ENCODE results near the gene NUBPL. TPM values are rescaled to one million over a fixed set of nuclear protein-coding genes. Genes with fewer than 3 reads are reported as not detected.

The NUBPL gene
- total RNA-seq, 1 experiment from 2014 or later, result 5.7 TPM

- in situ Hi-C loops (cut with HindIII; ENCODE audit: low pct_unique_long_range_greater_than_20kb, low sequenced_read_pairs), result no loop called here
- no peak for ATAC-seq
These were observed 96.7 kb downstream of the NUBPL start for GRCh38 chr14:31657917-31658316.

GRCh38 chr14:31659278-31659677 is 98.1 kb downstream of the NUBPL start:
- Histone ChIP-seq H3K4me3 (ENCODE audit: low read depth in 2 of 2, low read length in 2 of 2) (no peak overlapping the region), H3K9me3 (ENCODE audit: control insufficient read depth, insufficient read depth, low read depth, low read length) (no peaks in the 10 kb centered on the region), H3K27me3 (ENCODE audit: control insufficient read depth, insufficient read depth, low read length) (no peaks in the 10 kb centered on the region), H3K36me3 (ENCODE audit: control insufficient read depth, insufficient read depth, low read length) (no peaks in the 10 kb centered on the region), H3K27ac (ENCODE audit: low read length) (no peak overlapping the region), H3K4me1 (ENCODE audit: control insufficient read depth, insufficient read depth, low read length) (no peaks in the 10 kb centered on the region)
- ATAC-seq, result no peak
- ChIA-PET CTCF (no interaction called here), POLR2A (no interaction called here)
- in situ Hi-C loops (cut with HindIII; ENCODE audit: low pct_unique_long_range_greater_than_20kb, low sequenced_read_pairs) (no loop called here), intact Hi-C loops (cut with micrococcal nuclease; ENCODE audit: unreplicated experiment) (no loop called here)
- no peak for TF ChIP-seq TCF7L2 (IDR thresholded peaks at IDR 0.05; ENCODE audit: low read depth, low read length)
- no peak for TF ChIP-seq SIN3A (IDR thresholded peaks at IDR 0.05; ENCODE audit: borderline replicate concordance, insufficient read depth, low read depth, low read length)
- BruUV-seq (replicated peaks), result no TSS peak
- no peak for DNase-seq (ENCODE audit: low read depth, low spot score)

More at GRCh38 chr14:31657917-31658316, 96.7 kb downstream of the NUBPL start:
- TF ChIP-seq REST (IDR thresholded peaks at IDR 0.05; ENCODE audit: insufficient read depth in 1 of 2, low read depth in 2 of 2, low read length in 1 of 2), result no peak
- TF ChIP-seq TCF7L2 (IDR thresholded peaks at IDR 0.05; ENCODE audit: low read depth, low read length), result no peak
- TF ChIP-seq CTCF (IDR thresholded peaks at IDR 0.05), result no peak
- TF ChIP-seq POLR2AphosphoS5 (IDR thresholded peaks at IDR 0.05; ENCODE audit: low read depth, low read length), result no peak
- no peak for TF ChIP-seq SIN3A (IDR thresholded peaks at IDR 0.05; ENCODE audit: borderline replicate concordance, insufficient read depth, low read depth, low read length)
- no TSS peak for BruUV-seq (replicated peaks)
- CTCF ChIA-PET, result no interaction called here
- no peak for DNase-seq (ENCODE audit: low read depth, low spot score)
- POLR2A ChIA-PET, result no interaction called here
- Histone ChIP-seq H3K27me3 (ENCODE audit: control insufficient read depth, insufficient read depth, low read length) (no peaks in the 10 kb centered on the region), H3K4me1 (ENCODE audit: control insufficient read depth, insufficient read depth, low read length) (no peaks in the 10 kb centered on the region), H3K4me3 (ENCODE audit: low read depth in 2 of 2, low read length in 2 of 2) (no peak overlapping the region), H3K9me3 (ENCODE audit: control insufficient read depth, insufficient read depth, low read depth, low read length) (no peaks in the 10 kb centered on the region), H3K27ac (ENCODE audit: low read length) (no peak overlapping the region), H3K36me3 (ENCODE audit: control insufficient read depth, insufficient read depth, low read length) (no peaks in the 10 kb centered on the region)
- intact Hi-C loops (cut with micrococcal nuclease; ENCODE audit: unreplicated experiment), result no loop called here

- Histone ChIP-seq H3K27me3 (ENCODE audit: control insufficient read depth, insufficient read depth, low read length) (no peaks in the 10 kb centered on the region), H3K9me3 (ENCODE audit: control insufficient read depth, insufficient read depth, low read depth, low read length) (no peaks in the 10 kb centered on the region), H3K27ac (ENCODE audit: low read length) (no peak overlapping the region), H3K36me3 (ENCODE audit: control insufficient read depth, insufficient read depth, low read length) (no peaks in the 10 kb centered on the region), H3K4me3 (ENCODE audit: low read depth in 2 of 2, low read length in 2 of 2) (no peak overlapping the region), H3K4me1 (ENCODE audit: control insufficient read depth, insufficient read depth, low read length) (no peaks in the 10 kb centered on the region)
- intact Hi-C loops (cut with micrococcal nuclease; ENCODE audit: unreplicated experiment) (no loop called here), in situ Hi-C loops (cut with HindIII; ENCODE audit: low pct_unique_long_range_greater_than_20kb, low sequenced_read_pairs) (no loop called here)
- DNase-seq (ENCODE audit: low read depth, low spot score) (no peak), ATAC-seq (no peak)
- BruUV-seq (replicated peaks), result no TSS peak
- ChIA-PET POLR2A (no interaction called here), CTCF (no interaction called here)
- TF ChIP-seq TCF7L2 (IDR thresholded peaks at IDR 0.05; ENCODE audit: low read depth, low read length) (no peak), CTCF (IDR thresholded peaks at IDR 0.05) (no peak), POLR2AphosphoS5 (IDR thresholded peaks at IDR 0.05; ENCODE audit: low read depth, low read length) (no peak), REST (IDR thresholded peaks at IDR 0.05; ENCODE audit: insufficient read depth in 1 of 2, low read depth in 2 of 2, low read length in 1 of 2) (no peak), SIN3A (IDR thresholded peaks at IDR 0.05; ENCODE audit: borderline replicate concordance, insufficient read depth, low read depth, low read length) (no peak)
These were observed 99.0 kb downstream of the NUBPL start for GRCh38 chr14:31660191-31660590.
